GM19025 (cell line): ENCODE measurements around the gene SRSF2.
"Not testable (repeated sequence)": the region's sequence is repeated elsewhere in the genome, so short reads cannot be mapped to it uniquely, and the experiment has no call there.

Experiments used
- ATAC-seq: cut with Tn5 transposase; IDR thresholded peaks from one replicate; pipeline ENCODE4 v1.9.1; 2021; ENCODE audit warnings: mild to moderate bottlenecking, low read depth, moderate library complexity; ENCODE audit not compliant: unreplicated experiment

Gene SRSF2

GRCh38 chr17:76702941-76703637 is 34.0 kb downstream of the SRSF2 start:
- ATAC-seq, result no peak

- no peak for ATAC-seq
Measured at GRCh38 chr17:76702076-76702475, 35.1 kb downstream of the SRSF2 start.

- ATAC-seq, result no peak
Measured at GRCh38 chr17:76701471-76701967, 35.6 kb downstream of the SRSF2 start.

DNA sequence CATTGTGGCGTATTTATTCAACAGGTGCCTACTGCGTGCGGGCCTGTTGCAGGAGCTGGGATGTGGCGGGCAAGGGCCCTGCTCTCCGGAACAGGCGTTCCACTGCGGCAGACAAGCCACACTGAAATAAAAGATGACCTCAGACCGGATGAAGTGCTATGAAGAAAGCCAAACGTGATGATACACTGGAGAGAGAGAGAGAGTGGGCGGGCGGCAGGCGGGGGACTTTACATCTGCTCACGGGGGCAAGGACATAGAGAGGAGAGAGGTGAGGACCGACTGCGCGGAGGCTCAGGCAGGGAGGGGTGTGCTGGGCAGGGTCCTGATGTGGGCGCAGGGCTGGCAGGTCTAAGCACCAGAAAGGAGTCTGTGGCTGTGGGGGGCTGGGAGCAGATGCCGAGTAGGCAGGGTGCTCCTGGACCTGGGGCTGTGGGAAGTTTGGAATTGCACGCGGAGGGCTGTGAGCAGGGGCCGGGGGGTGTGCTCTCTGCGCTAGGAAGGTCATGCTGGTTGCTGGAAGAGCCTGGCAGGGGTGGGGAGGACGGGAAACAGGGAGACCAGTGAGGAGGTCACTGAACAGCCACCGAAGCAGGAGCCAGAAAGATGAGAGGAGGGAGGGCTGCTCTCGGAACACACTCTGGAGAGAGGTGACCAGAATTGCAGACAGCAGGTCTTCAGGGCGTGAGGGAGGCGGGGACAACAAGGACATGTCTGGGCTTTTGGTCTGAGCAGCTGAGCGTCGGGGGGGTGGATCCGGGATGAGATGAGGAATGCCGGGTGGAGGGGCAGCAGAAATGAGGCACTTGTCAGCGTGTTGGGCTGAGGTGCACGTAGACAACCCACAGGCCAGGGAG is 36.3 kb downstream of the SRSF2 start:
- no peak for ATAC-seq

DNA sequence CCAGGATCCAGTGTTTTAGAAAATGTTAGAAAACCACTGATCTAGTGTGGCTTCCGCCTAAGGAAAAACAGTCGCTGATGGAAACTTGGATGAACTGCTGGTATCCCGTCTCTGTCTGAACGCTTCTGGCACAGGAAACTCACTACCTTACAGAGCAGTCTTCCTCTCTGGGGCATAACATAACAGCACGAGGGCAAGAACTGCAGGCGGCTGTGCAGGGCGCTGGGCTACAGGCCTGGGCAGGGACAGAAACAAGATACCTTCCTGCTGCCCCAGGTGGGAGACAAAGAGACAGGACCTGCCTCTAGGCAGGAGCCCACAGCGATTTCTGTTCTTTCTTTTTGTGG is 36.9 kb downstream of the SRSF2 start:
- no peak for ATAC-seq

GRCh38 chr17:76698466-76698977 is 38.6 kb downstream of the SRSF2 start:
- ATAC-seq, result not testable (repeated sequence)

DNA sequence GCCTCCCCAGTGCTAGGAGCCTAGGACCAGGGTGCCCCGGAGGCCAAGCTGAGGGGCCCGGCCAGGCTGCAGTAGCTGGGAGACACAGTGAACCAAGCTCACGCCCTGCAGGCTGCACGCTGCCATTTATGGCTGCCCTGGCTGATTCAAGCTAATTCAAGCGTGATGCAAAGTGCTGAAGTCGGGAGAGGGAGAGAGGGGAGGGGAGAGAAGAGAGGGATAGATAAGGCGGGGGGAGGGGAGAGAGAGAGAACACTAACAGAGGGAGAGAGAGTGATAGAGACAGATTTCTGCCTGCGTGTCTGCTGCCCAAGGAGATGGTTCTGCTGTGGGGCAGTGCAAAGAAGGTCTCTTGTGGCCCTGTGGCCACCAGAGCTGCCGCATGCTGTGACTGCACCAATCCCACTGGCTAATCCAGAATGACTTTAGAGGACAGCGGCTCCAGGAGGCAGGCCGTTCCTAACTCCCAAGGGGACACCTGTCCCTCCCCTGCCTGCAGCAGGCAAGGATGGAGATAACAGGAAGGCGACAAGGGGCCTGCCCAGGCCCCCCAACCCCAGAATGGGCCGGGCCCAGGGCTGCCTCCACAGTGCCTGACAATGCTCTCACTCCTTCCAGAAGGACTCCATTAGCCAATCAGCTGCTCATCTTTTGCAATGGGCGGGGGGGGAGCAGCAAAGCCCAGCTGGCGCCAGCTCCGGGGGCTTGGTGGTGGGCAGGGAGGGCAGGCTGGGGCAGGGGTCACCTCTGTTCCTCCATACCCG is 39.2 kb downstream of the SRSF2 start:
- no peak for ATAC-seq

DNA sequence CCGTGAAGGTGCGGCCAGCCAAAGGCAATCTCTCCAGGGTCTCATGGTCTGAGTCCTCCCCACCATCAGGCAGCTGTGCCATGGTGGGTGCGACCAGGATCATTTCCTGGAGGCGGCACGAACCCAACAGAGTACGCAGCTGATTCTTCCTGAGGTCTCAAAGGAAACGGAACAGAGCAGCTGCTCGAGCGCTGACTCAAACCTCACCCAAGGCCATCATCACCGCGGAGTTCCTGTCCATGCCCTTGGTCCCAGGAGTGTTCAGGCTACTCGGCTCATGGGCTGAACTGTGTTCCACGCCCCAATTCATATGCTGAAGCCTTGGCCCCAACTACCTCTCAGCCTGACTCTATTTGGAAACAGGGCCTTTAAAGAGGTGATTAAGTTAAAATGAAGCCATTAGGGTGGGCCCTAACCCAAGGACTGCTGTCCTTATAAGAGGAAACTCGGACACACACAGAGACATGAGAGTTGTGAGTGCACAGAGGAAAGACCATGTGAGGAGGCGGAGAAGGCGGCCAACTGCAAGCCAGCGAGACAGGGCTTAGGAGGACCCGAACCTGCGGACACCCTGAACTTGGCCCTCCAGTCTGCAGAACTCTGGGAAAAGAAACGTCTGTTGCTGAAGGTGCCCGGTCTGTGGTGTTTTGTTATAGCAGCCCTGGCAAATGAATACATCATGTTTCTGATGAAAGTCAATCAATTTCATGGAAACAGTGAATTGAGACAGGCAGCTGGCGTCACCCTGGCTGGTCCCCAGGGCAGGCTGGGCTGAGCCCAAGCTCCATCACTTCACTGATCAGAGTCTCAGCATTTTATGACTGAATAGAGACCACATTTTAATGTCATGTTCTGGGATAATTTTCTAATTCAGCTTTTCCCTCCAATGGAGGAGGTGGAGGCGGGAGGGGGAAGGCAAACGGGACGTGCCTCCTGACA is 40.1 kb downstream of the SRSF2 start:
- peak; percentile 61 for ATAC-seq

- no peak for ATAC-seq
Measured at GRCh38 chr17:76695059-76695831, 41.9 kb downstream of the SRSF2 start.

GRCh38 chr17:76691379-76692191 is 45.5 kb downstream of the SRSF2 start:
- ATAC-seq, result no peak

- no peak for ATAC-seq
Measured at GRCh38 chr17:76690596-76691280, 46.4 kb downstream of the SRSF2 start.

GRCh38 chr17:76689859-76690258 is 47.3 kb downstream of the SRSF2 start:
- ATAC-seq, result no peak

DNA sequence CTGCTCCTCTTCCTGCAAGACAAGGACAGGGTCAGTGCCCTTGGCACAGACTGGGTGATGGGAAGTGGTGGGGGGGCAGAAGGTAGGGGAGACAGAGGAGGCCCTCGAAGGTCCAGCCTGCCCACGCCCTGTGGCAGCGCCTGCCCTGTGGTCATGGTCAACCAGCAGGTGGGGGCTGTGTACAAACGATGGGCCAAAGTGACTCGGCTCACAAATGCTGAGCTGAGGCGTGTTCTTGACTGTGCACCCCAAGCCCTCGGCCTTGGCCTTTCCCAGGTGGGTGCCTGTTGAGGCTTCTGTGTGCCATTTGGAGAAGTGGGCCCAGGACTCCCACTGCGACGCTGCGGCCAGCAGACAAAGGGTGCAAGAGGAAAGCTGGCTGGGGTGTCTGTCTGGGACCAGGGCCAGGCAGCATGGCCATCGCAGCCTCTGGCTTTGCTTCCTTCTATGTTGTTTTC is 48.9 kb downstream of the SRSF2 start:
- ATAC-seq, result no peak

GRCh38 chr17:76687298-76688164 is 49.6 kb downstream of the SRSF2 start:
- ATAC-seq, result no peak

DNA sequence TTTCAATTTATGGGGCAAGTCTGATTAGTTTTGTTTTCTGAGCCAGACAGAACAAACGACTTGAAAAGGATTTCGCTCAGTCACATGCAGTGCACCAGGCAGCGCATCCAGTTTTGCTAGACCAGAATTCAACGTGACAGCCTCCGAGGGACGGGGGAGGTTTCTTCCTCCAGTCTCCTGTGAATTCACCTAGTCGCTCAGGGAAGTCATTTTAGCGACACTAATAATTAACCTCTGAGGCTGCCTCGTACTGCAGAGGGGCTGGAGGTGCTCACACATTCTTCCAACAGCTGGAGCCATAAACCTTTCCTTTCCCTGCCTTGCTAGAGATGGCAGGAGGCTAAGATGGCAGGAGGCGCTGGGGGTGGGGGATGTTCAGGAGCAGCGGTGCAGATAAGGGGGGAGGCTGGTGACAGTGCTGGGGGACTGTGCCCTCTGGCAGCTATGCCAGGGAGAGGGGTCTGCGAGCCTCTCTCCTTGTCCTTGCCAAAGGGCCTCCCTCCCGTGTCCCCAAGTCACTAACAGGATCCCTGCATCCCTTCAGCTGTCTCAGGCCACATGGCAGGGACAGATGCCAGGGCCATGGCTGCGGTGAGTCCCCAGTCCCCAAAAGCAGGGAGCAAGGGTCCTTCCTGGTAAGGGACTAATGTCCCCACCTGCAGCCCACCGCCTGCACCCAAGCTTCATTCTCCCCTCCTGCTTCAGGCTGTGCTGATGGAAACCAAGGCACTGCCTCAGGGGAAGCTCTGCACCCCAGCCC is 50.4 kb downstream of the SRSF2 start:
- no peak for ATAC-seq

DNA sequence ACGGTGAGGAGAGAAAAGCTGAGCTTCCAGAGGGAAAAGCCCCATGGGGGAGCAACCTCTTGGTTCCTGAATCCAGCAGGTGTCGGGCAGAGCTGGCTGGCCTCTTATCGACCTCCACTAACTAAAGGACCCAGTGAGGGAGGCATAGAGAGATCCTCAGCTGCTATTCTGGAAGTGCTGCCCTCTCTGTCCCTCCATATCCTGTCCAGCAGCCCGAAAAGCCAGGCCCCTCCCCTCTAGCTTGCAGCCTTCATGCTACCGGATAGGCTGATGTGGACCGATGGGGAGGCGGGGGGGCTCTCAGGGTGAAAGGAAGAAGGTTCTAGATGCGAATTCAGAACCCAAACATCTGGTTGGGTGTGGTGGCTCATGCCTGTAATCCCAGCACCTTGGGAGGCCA is 51.3 kb downstream of the SRSF2 start:
- ATAC-seq, result no peak
